IPS-11a (cell line): Measurements from ENCODE around the gene ABCB10.
A peak's percentile ranks its signal among the peaks of the same experiment; 100 is the strongest.
"Not testable (repeated sequence)": the region's sequence is repeated elsewhere in the genome, so short reads cannot be mapped to it uniquely, and the experiment has no call there.

Experiments used
- H3K4me3 ChIP-seq: one replicate; pipeline ENCODE4 v1.5.1; 2013; ENCODE audit warnings: low read depth, low read length, control low read depth

Gene ABCB10

GRCh38 chr1:229539863-229540506, 18.5 kb downstream of the ABCB10 start:
- H3K4me3 ChIP-seq = no peak overlapping the region

GRCh38 chr1:229538945-229539344, 19.6 kb downstream of the ABCB10 start:
- H3K4me3 ChIP-seq = no peak overlapping the region

GRCh38 chr1:229537894-229538293, 20.6 kb downstream of the ABCB10 start:
- H3K4me3 ChIP-seq = no peak overlapping the region

GRCh38 chr1:229536982-229537381, 21.5 kb downstream of the ABCB10 start:
- no peak overlapping the region for H3K4me3 ChIP-seq

- no peak overlapping the region for H3K4me3 ChIP-seq
Observed at GRCh38 chr1:229535230-229535629, 23.3 kb downstream of the ABCB10 start.

- no peak overlapping the region for H3K4me3 ChIP-seq
Observed at GRCh38 chr1:229531326-229531725, 27.2 kb downstream of the ABCB10 start.

GRCh38 chr1:229529639-229530038, 28.9 kb downstream of the ABCB10 start:
- H3K4me3 ChIP-seq = no peak overlapping the region

GRCh38 chr1:229526695-229527094, 31.8 kb downstream of the ABCB10 start:
- no peak overlapping the region for H3K4me3 ChIP-seq

GRCh38 chr1:229523052-229523451, 35.5 kb downstream of the ABCB10 start:
- no peak overlapping the region for H3K4me3 ChIP-seq

- no peak overlapping the region for H3K4me3 ChIP-seq
Observed at GRCh38 chr1:229514578-229515275, 43.8 kb downstream of the ABCB10 start.

- H3K4me3 ChIP-seq = not testable (repeated sequence)
Observed at GRCh38 chr1:229511625-229512024, 46.9 kb downstream of the ABCB10 start.

- not testable (repeated sequence) for H3K4me3 ChIP-seq
Observed at GRCh38 chr1:229511201-229511600, 47.3 kb downstream of the ABCB10 start.

- H3K4me3 ChIP-seq = no peak overlapping the region
Observed at GRCh38 chr1:229509576-229509975, 48.9 kb downstream of the ABCB10 start.

GRCh38 chr1:229508823-229509337, 49.6 kb downstream of the ABCB10 start:
- peak overlapping the region; percentile 96 for H3K4me3 ChIP-seq

GRCh38 chr1:229507951-229508822, 50.3 kb downstream of the ABCB10 start, which contains the start of gene NUP133:
Gene NUP133 (minus strand): TSS chr1:229508341. CDS start chr1:229508249, 92 bp downstream.
- peak within 1 kb of the TSS; percentile 96 for H3K4me3 ChIP-seq

GRCh38 chr1:229507502-229507901, 51.0 kb downstream of the ABCB10 start:
- peak overlapping the region; percentile 96 for H3K4me3 ChIP-seq

- H3K4me3 ChIP-seq = no peak overlapping the region
Observed at GRCh38 chr1:229506633-229507032, 51.9 kb downstream of the ABCB10 start.

GRCh38 chr1:229495782-229496181, 62.7 kb downstream of the ABCB10 start:
- H3K4me3 ChIP-seq = no peak overlapping the region

GRCh38 chr1:229487181-229487580, 71.3 kb downstream of the ABCB10 start:
- H3K4me3 ChIP-seq = no peak overlapping the region

GRCh38 chr1:229485318-229485717, 73.2 kb downstream of the ABCB10 start:
- H3K4me3 ChIP-seq = no peak overlapping the region

- no peak overlapping the region for H3K4me3 ChIP-seq
Observed at GRCh38 chr1:229482511-229482910, 76.0 kb downstream of the ABCB10 start.
